ENCODE measurements around the gene GBX2.
A peak's percentile ranks its signal among the peaks of the same experiment; 100 is the strongest.

GBX2 gene

GRCh38 chr2:236168110-236169080, at the start of gene GBX2:
Gene GBX2 (minus strand): TSS chr2:236168386. CDS start chr2:236167971, 415 bp downstream.
- H3K4me3 ChIP-seq (ENCODE audit: low read length), result peak within 1 kb of the TSS; percentile 4
- no peak for TF ChIP-seq CTCF (conservative IDR thresholded peaks at IDR 0.05; ENCODE audit: low read depth, low read length)
- DNase-seq (ENCODE audit: low read depth), result no peak

GRCh38 chr2:236217926-236218325, 49.7 kb upstream of the GBX2 start:
- TF ChIP-seq CTCF (conservative IDR thresholded peaks at IDR 0.05; ENCODE audit: low read depth, low read length), result no peak
- no peak overlapping the region for H3K4me3 ChIP-seq (ENCODE audit: low read length)
- DNase-seq (ENCODE audit: low read depth), result no peak

- no peak for TF ChIP-seq CTCF (conservative IDR thresholded peaks at IDR 0.05; ENCODE audit: low read depth, low read length)
- DNase-seq (ENCODE audit: low read depth), result no peak
- H3K4me3 ChIP-seq (ENCODE audit: low read length), result no peak overlapping the region
Observed at GRCh38 chr2:236216711-236217110, 48.5 kb upstream of the GBX2 start.

GRCh38 chr2:236215761-236216333, 47.7 kb upstream of the GBX2 start:
- H3K4me3 ChIP-seq (ENCODE audit: low read length), result no peak overlapping the region
- no peak for TF ChIP-seq CTCF (conservative IDR thresholded peaks at IDR 0.05; ENCODE audit: low read depth, low read length)
- no peak for DNase-seq (ENCODE audit: low read depth)

- no peak overlapping the region for H3K4me3 ChIP-seq (ENCODE audit: low read length)
- TF ChIP-seq CTCF (conservative IDR thresholded peaks at IDR 0.05; ENCODE audit: low read depth, low read length), result no peak
- DNase-seq (ENCODE audit: low read depth), result no peak
Observed at GRCh38 chr2:236215196-236215595, 47.0 kb upstream of the GBX2 start.

- TF ChIP-seq CTCF (conservative IDR thresholded peaks at IDR 0.05; ENCODE audit: low read depth, low read length), result no peak
- DNase-seq (ENCODE audit: low read depth), result no peak
- no peak overlapping the region for H3K4me3 ChIP-seq (ENCODE audit: low read length)
Observed at GRCh38 chr2:236214376-236214995, 46.3 kb upstream of the GBX2 start.
